Hippocampal formation (tissue), 2 donors: ENCODE measurements around the gene CACNA2D4.
A peak's percentile ranks its signal among the peaks of the same experiment; 100 is the strongest.

Experiments
- DNase-seq, 2 donors: peaks; one replicate each; lab custom pipeline; 2025; lab: John Stamatoyannopoulos, UW

The CACNA2D4 gene

DNA sequence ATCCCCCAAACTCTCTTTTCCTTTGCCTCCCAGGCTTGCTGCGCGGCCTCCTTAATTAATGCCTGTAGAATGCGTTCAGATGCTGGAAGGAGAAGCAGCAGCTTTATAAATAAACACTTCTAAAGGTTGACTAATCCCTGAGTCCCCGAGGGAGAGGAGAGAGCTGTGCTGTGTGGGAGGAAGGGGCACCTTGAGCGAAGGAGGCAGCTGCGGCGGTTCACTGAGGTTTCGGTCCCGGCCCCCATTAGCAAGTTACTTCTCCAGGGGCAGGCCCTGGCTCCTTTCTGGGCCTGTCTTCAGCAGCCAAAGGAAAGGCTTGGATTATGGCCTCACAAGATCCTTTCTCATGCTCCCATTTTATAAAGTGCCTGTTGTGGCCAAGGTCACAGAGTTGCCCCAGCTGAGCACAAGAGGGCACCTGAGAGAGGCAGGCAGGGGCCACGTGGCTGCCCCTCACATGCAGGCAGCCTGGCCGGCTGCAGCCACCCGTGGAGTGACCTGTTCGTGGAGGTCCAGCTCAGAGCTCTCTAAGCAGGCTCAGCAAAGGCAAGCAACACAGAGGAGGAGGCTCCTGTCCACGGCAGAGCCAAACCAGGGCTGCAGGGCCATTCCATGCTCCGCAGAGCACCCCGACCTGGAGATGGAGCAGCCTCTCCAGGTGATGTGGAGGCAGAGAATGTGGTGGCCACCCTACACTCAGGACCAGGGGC, 15.0 kb upstream of the CACNA2D4 start:
- DNase-seq = no peak

DNA sequence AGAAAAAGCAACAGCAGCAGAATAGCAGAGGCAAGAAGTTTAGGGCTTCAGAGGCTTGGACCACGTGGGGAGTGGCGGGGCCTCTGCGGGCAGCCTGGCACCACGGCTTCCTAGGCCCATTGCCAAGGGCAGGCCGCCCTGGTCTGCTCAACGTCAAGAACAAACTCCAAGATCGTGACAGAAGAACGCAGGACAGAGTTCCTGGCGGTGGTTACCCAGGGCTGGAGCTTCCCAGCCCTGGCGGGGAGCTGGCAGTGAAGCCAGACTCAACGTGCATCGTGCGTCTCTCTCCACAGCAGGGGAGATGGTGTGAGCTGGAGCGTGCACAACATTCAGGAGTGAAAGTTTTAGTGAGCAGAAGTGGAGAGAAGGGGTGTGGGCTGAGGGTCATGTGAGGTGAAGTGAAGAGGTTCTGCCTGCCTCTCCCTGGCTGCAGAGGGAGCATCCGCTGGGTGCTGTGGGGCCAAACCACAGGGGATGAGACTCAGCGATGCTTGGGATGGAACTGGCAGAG, 13.9 kb upstream of the CACNA2D4 start:
- DNase-seq = peak; percentile 54 to 66

- no peak for DNase-seq
Observed at GRCh38 chr12:1931642-1932041, 13.2 kb upstream of the CACNA2D4 start.

DNA sequence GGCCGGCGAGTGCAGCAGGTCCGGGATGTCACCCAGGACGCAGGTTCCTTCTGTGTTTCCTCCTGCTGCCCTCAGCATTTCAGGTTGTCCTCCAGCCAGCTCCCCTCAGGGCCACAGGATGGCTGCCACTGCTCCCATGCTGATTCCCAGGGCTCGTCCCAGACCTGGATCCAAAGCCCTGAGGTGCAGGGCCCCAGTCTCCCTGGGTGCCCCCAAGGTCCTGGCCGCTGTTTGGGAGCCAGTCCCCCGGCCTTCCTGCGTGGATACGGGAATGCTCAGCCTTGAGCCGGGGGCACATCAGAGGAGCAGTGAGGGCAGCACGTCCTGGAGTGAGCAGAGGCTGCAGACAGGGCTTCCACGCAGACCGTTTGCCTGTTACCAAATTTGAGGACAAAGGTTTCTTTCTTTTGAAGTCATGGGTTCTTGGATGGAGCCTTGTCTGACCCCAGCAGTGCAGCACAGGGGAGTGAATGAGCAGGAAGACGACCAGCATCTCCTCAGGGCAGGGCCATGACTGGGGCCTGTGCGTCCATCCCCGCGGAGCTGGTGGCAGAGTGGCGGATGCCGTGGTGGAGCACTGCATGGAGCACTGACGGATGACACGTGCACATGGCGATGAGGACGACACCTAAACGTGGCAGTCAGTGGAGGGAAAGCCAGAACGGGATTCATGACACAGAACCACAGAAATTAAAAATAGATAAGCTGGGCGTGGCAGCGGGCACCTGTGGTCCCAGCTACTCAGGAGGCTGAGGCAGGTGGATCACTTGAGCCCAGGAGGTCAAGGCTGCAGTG, 12.5 kb upstream of the CACNA2D4 start:
- DNase-seq = no peak

GRCh38 chr12:1929985-1930802, 11.7 kb upstream of the CACNA2D4 start:
- no peak for DNase-seq

DNA sequence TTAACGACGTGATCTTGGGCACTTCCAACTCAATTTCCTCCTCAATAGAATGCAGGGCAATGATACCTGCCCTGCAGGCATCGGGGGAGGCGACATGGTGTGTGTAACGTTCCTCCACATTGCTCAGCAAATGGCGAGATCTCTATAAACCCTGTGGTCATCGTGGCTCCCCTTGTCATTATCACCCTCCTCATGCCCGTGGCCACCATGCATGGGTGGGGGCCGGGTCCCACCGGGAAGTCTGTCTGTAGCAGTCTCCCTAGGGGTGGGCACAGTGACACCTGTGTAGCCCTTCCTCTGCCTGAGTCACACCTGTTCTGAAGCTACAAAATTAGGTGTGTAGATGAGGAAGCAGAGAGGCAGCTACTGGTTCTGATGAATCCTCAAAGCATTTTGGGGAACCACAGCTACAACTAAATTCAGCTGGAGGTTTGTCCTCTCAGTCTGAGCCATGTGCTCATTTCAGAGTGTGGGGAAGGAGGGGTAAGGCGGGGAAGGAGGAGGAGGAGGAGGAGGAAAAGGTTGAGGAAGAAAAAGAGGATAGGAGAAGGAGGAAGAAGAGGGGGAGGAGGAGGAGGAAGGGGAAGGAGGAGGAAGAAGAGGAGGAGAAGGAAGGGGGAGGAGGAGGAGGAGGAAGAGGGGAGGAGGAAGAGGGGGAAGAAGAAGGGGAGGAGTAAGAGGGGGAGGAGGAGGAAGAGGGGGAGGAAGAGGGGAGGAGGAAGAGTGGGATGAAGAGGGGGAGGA, 11.0 kb upstream of the CACNA2D4 start:
- DNase-seq = no peak

DNA sequence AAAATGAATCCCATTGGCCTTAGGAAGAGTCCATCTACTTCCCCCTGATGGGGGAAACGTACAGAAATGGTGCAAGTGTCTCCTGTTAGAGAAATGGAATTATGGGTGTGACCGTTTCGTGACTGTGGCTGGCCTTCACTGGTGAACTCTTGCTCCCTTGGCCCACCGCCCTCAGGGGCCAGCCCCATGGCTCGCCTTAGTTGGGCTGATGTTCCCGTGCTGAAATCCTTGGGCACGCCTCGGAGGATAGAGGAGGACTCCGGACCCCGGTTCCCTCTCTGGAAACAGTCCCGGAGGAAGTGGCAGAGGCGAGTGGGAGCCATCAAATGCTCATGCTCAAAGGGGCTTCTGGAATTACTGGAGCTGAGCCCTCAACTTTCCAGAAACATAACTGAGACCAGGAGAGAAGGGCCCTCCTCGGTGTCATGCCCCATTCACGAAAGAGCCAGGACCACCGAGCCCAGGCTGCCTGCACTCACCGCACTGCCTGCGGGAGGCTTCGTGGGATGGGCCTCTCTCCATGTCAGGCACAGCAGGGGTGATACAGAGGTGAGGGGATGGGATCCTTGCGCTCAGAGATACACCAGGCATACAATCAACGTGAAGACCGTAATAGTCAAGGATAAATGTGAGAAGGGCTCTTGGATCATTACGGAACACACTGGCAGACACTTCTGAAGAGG, 10.1 kb upstream of the CACNA2D4 start:
- no peak for DNase-seq

DNA sequence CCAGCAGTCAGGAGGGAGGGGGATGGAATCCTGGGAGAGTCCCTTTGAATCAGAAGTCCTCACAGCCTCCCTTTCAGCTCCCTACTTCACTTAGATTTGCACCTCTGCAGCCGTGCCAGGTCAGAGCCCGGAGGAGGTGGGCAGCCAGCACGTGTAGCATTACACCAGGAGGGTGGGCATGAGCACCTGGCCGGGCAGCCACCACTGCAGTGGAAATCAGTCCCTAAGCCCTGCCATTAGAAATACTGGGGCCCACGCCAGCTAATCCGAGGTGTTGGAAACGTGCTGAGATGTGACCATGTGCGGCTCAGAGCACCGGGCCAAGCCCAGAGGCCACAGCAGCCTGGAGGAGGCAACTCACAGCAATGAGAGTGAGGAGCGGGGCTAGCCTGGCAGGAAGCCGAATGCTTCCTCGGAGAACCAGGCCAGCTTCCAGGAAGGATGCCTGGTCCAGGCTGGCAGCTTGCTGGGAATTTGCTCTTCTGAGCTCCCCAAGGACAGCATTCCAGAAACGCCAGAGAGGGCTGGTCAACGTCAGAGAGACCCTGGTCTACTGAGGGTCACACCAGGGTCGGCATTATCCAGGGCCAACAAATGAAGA, 9.4 kb upstream of the CACNA2D4 start:
- no peak for DNase-seq

GRCh38 chr12:1927051-1927680, 8.7 kb upstream of the CACNA2D4 start:
- DNase-seq = no peak

- no peak for DNase-seq
Observed at GRCh38 chr12:1926251-1926657, 7.8 kb upstream of the CACNA2D4 start.

- DNase-seq = no peak
Observed at GRCh38 chr12:1925684-1926006, 7.2 kb upstream of the CACNA2D4 start.

GRCh38 chr12:1924996-1925683, 6.7 kb upstream of the CACNA2D4 start:
- DNase-seq = no peak

DNA sequence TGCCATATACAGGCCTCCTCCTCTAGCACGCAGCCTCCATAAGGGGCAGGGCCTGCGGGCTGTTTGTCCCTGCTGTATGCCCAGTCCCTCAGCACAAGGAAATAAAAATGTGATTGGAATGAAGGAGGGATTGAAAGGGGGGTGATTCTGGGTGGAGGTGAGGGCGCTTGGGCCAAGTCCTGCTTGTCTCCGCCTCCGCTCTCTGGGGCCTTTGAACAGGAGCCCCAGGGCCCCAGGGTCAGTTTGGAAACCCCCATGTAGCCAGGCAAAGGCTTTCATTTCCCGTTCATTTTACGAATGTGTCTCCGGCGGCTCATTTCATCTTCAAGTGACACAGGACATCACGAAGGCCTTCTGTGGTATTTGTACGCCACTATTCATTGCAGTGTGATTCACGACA, 4.5 kb upstream of the CACNA2D4 start:
- DNase-seq = no peak

DNA sequence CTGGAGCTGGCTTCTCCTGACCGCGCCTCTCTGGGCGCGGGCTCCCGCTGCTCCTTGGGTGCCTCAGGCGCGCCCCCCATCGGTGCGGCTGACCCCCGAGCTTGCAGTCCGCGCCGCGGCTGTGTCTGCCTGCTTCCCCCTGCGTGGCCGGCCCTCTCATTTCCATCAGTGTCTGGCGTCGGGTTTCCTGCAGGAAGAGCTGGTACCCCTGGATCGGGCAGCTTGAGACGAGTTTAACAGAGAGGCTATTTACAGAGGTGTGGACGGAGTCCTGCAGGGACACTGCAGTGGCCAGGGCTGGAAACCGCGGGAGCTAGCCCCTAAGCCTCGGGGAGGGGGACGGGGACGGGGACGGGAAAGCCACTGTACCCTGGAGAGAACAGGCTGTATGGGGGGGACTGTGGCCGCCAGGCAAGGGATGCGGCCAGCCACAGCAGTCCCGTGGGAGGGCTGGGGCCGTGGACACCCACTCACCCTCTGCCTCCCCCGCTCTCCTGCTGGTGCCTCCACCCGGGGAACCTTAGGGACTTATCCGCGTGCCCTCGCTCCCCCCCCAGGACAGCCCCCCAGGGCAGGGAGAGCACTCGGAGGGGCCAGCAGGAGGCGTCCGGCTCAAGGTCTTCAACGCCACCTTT, 3.7 kb upstream of the CACNA2D4 start:
- no peak for DNase-seq

DNA sequence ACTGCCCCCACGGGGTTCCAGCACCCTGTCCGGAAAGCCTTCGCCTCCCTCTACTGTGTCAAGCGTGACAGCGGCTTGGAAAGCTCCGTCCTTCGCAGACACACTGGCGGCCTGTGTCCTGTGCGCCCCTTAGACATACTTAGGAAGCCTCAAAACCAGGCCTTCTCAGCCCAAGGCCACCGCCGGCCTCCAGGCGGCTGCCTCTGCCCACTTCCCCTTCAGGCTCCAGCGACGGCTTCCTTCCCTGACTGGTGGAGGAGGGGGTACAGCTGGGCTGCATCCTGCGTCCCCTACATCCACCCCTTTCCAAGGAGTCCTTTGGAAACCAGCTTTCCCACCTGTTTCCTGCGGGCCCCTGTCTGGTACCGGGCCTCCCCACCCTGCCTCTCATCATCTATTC, 2.5 kb upstream of the CACNA2D4 start:
- no peak for DNase-seq

DNA sequence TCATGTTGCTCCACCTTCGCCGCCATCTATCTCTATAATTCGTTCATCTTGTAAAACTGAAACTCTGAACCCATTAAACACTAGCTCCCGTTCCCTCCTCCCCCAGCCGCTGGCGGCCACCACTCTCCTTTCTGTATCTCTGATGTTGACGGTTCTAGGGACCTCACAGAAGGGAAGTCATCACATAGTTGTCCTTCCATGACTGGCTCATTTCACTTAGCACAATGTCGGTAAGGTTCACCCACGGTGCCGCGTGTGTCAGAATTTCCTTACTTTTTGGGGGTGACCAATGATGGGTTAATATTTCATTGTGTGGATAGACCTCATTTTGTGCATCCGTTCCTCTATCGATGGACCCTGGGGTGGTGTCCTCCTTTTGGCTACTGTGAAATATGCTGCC, 2.0 kb upstream of the CACNA2D4 start:
- no peak for DNase-seq

DNA sequence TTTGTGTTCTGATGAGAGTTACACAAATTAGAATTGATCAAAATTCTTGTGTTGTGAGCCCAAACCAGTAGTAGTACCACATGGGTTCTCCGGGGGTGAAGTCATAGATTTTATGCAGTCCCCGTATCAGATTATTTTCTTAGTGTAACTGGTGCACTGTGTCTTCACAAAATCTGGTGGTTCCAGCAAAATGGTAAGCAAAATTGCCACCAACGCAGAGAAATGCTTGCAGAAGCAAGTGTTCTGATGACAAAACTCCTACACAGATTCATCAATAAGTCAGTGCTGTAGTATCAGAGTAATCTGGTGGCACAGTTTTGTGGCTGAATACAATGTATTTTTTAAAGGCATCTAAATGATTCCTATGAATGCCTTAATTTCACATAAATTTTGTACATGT, 1.3 kb upstream of the CACNA2D4 start:
- DNase-seq = no peak

- no peak for DNase-seq
Observed at GRCh38 chr12:1919284-1919683, 832 bp upstream of the CACNA2D4 start.

DNA sequence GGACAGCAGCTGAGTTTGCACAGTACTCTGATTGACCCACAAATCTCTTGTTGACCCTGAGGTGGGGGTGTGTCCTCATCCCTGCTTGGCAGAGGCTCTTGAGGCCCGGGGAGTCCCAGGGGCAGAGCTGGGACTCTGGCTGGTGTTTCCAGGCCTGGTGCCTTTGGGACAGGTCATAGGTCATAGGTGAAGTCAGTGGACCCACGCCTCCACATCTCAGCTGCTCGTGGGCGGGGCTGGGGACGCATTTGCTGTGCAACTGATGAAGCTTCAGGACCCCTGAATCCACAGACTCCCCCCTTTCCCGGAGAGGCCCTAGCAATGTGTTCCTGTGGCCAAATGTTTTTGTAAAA, 408 bp upstream of the CACNA2D4 start:
- DNase-seq = no peak
